Measurements from ENCODE around the gene HOXA7. TPM values are rescaled to one million over a fixed set of nuclear protein-coding genes. Genes with fewer than 3 reads are reported as not detected.
A peak's percentile ranks its signal among the peaks of the same experiment; 100 is the strongest.

HOXA7 gene
- total RNA-seq, 2 donors from 2014 or later = 0.26 to 0.66 TPM

GRCh38 chr7:27194002-27194352 lies 37.5 kb upstream of the HOXA7 start:
- ATAC-seq = no peak
- peaks cover 0 to 88% of the 10 kb centered on the region in 2 donors for H3K27me3 ChIP-seq
- no peak overlapping the region for H3K4me3 ChIP-seq

GRCh38 chr7:27193335-27194001 lies 37.0 kb upstream of the HOXA7 start:
- 15 to 16% methylated on average over 27 to 29 of the region's 29 CpGs for WGBS, 2 donors
- H3K4me3 ChIP-seq = no peak overlapping the region
- H3K4me1 ChIP-seq = peaks cover 29% of the 10 kb centered on the region
- H3K36me3 ChIP-seq (replicated peaks in 1 of 2; ENCODE audit: insufficient read depth in 1 of 2, low read depth in 2 of 2) = no peaks in the 10 kb centered on the region
- ATAC-seq (no peak), DNase-seq (peak in 1 of 4 donors; percentile 5)
- TF ChIP-seq CTCF (IDR thresholded peaks at IDR 0.05) (no peak), POLR2A (IDR thresholded peaks at IDR 0.05) (no peak)
- H3K27ac ChIP-seq = no peak overlapping the region
- peaks cover 0 to 88% of the 10 kb centered on the region in 2 donors for H3K27me3 ChIP-seq
- H3K9me3 ChIP-seq = no peaks in the 10 kb centered on the region
- intact Hi-C loops (cut with DNase I) = loop anchor here (10.0 kb wide), 3 partner anchors 381 to 901 kb away; no protein-coding TSS in a partner anchor

More at GRCh38 chr7:27194002-27194352, 37.5 kb upstream of the HOXA7 start:
- 34 to 45% methylated on average over 2 of the region's 2 CpGs for WGBS, 2 donors
- peaks cover 28% of the 10 kb centered on the region for H3K4me1 ChIP-seq
- H3K36me3 ChIP-seq (replicated peaks in 1 of 2; ENCODE audit: insufficient read depth in 1 of 2, low read depth in 2 of 2) = no peaks in the 10 kb centered on the region
- no peak overlapping the region for H3K27ac ChIP-seq
- TF ChIP-seq CTCF (IDR thresholded peaks at IDR 0.05) = no peak
- no peak for TF ChIP-seq POLR2A (IDR thresholded peaks at IDR 0.05)
- no peaks in the 10 kb centered on the region for H3K9me3 ChIP-seq
- peak in 1 of 4 donors; percentile 8 for DNase-seq
- intact Hi-C loops (cut with DNase I) = loop anchor here (10.0 kb wide), 3 partner anchors 381 to 901 kb away; no protein-coding TSS in a partner anchor

GRCh38 chr7:27192546-27193334 lies 36.3 kb upstream of the HOXA7 start:
- Histone ChIP-seq H3K27me3 (peaks cover 0 to 88% of the 10 kb centered on the region in 2 donors), H3K4me1 (peaks cover 37% of the 10 kb centered on the region), H3K9me3 (no peaks in the 10 kb centered on the region), H3K4me3 (no peak overlapping the region), H3K36me3 (replicated peaks in 1 of 2; ENCODE audit: insufficient read depth in 1 of 2, low read depth in 2 of 2) (no peaks in the 10 kb centered on the region), H3K27ac (no peak overlapping the region)
- intact Hi-C loops (cut with DNase I) = loop anchor here (10.0 kb wide), 3 partner anchors 382 to 902 kb away; no protein-coding TSS in a partner anchor
- DNase-seq (peak in 2 of 4 donors; percentile 13 to 17), ATAC-seq (peak; percentile 43)
- 3 to 12% methylated on average over 35 to 78 of the region's 78 CpGs for WGBS, 2 donors
- no peak for TF ChIP-seq CTCF (IDR thresholded peaks at IDR 0.05)
- TF ChIP-seq POLR2A (IDR thresholded peaks at IDR 0.05) = no peak

- TF ChIP-seq CTCF (IDR thresholded peaks at IDR 0.05) (no peak), POLR2A (IDR thresholded peaks at IDR 0.05) (no peak)
- H3K27me3 ChIP-seq = peaks cover 0 to 83% of the 10 kb centered on the region in 2 donors
- intact Hi-C loops (cut with DNase I) = loop anchor here (10.0 kb wide), 3 partner anchors 383 to 903 kb away; no protein-coding TSS in a partner anchor
- ATAC-seq = no peak
- H3K9me3 ChIP-seq = no peaks in the 10 kb centered on the region
- DNase-seq = peak in 2 of 4 donors; percentile 12 to 16
- peaks cover 40% of the 10 kb centered on the region for H3K4me1 ChIP-seq
- no peaks in the 10 kb centered on the region for H3K36me3 ChIP-seq (replicated peaks in 1 of 2; ENCODE audit: insufficient read depth in 1 of 2, low read depth in 2 of 2)
- no peak overlapping the region for H3K4me3 ChIP-seq
- no peak overlapping the region for H3K27ac ChIP-seq
- WGBS, 2 donors = 8 to 13% methylated on average over 6 to 41 of the region's 42 CpGs
These were observed 35.5 kb upstream of the HOXA7 start for GRCh38 chr7:27191833-27192545.
